ENCODE results near the gene NWD2. TPM values are rescaled to one million over a fixed set of nuclear protein-coding genes. Genes with fewer than 3 reads are reported as not detected.

NWD2 gene
- total and polyA plus RNA-seq, 9 of the 15 experiments (the other 6 are each of a cell fraction or from before 2014, with no cell fraction given), result not detected

DNA sequence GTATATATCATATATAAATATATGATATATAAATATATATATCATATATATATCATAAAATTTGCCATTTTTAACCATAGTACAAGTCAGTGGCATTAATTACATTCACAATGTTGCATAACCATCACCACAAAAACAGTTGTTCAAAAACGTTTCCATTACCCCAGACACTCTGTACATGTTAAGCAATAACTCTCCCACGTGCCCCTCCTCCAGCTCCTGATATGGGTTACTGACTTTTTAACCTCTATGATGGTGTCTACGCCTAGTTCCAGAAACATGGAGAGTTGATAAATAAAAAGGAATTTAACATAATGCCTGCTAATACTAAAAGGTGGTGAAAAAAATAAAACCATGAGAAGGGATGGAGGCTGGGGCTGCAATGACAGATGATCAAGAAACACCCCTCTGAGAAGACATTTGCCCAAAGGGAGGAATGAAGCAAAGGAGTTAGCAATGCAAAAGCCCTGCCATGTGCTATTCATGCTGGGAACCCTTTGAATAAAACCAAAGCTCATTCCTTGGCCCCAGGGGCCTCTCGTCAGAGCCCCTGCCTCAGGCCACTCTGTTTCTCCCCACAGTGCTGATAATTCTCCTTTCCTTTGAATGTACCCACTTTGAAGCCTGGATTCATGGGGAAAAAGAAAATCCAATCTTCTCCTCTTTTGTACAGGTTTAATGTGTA, 144.3 kb downstream of the NWD2 start:
- no peak for FAIRE-seq

More for the DNA sequence above, 144.3 kb downstream of the NWD2 start:
- WGBS (ENCODE audit: insufficient coverage, low coverage, missing lambda C conversion rate), result 1% methylated on average over 4 of the region's 4 CpGs
- ATAC-seq (no peak), DNase-seq (ENCODE audit: extremely low read depth in 1 of 4, low spot score in 3 of 4) (no peak)
- Histone ChIP-seq H3K27ac (ENCODE audit: extremely low read depth, low read depth, low read length) (no peak overlapping the region), H3K79me2 (ENCODE audit: control insufficient read depth, insufficient read depth, low read length) (no peaks in the 10 kb centered on the region), H3K9me3 (replicated peaks; ENCODE audit: control insufficient read depth, insufficient read depth, low read depth, low read length) (no peaks in the 10 kb centered on the region), H3K4me2 (ENCODE audit: insufficient read depth, low read length) (no peak overlapping the region), H3K4me3 (no peak overlapping the region), H3K9ac (ENCODE audit: insufficient read depth in 1 of 2, low read depth in 2 of 2, low read length in 2 of 2) (no peak overlapping the region), H3K27me3 (ENCODE audit: control insufficient read depth in 2 of 2, insufficient read depth in 2 of 2, low read length in 2 of 2) (no peaks in the 10 kb centered on the region), H3K36me3 (ENCODE audit: control insufficient read depth, insufficient read depth, low read length) (no peaks in the 10 kb centered on the region), H3K4me1 (replicated peaks in 1 of 2; ENCODE audit: control insufficient read depth in 2 of 2, insufficient read depth in 2 of 2, low read length in 2 of 2) (no peaks in the 10 kb centered on the region), H4K20me1 (replicated peaks; ENCODE audit: control insufficient read depth, insufficient read depth, low read length) (no peaks in the 10 kb centered on the region), H3K9me1 (ENCODE audit: control insufficient read depth, insufficient read depth, low read length) (no peaks in the 10 kb centered on the region), H2AFZ (ENCODE audit: low read depth, low read length) (no peak overlapping the region)
- in situ Hi-C loops (cut with MboI), result loop anchor here (25.0 kb wide), 1 partner anchor 1027 kb away; no protein-coding TSS in a partner anchor
- POLR2A ChIA-PET, result no interaction called here
- no TSS peak for BruUV-seq (replicated peaks)
- TF ChIP-seq CREB5 (CRISPR knock-in tag; IDR thresholded peaks at IDR 0.05), result no peak
- no peak for TF ChIP-seq CSDE1 (IDR thresholded peaks at IDR 0.05)
- TF ChIP-seq RAD21 (CRISPR knock-in tag; conservative IDR thresholded peaks at IDR 0.05 in 1 of 2, IDR thresholded peaks at IDR 0.05 in 1 of 2), result no peak
- TF ChIP-seq ADNP (tag; IDR thresholded peaks at IDR 0.05), result no peak
- TF ChIP-seq ETS2 (tag; IDR thresholded peaks at IDR 0.05; ENCODE audit: borderline replicate concordance, poor library complexity, severe bottlenecking), result no peak
- TF ChIP-seq DMBX1 (CRISPR knock-in tag; IDR thresholded peaks at IDR 0.05; ENCODE audit: borderline replicate concordance), result no peak
- no peak for TF ChIP-seq USF1 (CRISPR knock-in tag; IDR thresholded peaks at IDR 0.05)
- TF ChIP-seq MAFK (IDR thresholded peaks at IDR 0.05; ENCODE audit: low read length), result no peak
- TF ChIP-seq TARDBP (IDR thresholded peaks at IDR 0.05), result no peak
- no peak for TF ChIP-seq KAT7 (CRISPR knock-in tag; IDR thresholded peaks at IDR 0.05; ENCODE audit: borderline replicate concordance)
- TF ChIP-seq RCOR1 (IDR thresholded peaks at IDR 0.05; ENCODE audit: borderline replicate concordance in 1 of 2, low read depth in 2 of 2, low read length in 2 of 2), result no peak
- TF ChIP-seq, protein P1, sequence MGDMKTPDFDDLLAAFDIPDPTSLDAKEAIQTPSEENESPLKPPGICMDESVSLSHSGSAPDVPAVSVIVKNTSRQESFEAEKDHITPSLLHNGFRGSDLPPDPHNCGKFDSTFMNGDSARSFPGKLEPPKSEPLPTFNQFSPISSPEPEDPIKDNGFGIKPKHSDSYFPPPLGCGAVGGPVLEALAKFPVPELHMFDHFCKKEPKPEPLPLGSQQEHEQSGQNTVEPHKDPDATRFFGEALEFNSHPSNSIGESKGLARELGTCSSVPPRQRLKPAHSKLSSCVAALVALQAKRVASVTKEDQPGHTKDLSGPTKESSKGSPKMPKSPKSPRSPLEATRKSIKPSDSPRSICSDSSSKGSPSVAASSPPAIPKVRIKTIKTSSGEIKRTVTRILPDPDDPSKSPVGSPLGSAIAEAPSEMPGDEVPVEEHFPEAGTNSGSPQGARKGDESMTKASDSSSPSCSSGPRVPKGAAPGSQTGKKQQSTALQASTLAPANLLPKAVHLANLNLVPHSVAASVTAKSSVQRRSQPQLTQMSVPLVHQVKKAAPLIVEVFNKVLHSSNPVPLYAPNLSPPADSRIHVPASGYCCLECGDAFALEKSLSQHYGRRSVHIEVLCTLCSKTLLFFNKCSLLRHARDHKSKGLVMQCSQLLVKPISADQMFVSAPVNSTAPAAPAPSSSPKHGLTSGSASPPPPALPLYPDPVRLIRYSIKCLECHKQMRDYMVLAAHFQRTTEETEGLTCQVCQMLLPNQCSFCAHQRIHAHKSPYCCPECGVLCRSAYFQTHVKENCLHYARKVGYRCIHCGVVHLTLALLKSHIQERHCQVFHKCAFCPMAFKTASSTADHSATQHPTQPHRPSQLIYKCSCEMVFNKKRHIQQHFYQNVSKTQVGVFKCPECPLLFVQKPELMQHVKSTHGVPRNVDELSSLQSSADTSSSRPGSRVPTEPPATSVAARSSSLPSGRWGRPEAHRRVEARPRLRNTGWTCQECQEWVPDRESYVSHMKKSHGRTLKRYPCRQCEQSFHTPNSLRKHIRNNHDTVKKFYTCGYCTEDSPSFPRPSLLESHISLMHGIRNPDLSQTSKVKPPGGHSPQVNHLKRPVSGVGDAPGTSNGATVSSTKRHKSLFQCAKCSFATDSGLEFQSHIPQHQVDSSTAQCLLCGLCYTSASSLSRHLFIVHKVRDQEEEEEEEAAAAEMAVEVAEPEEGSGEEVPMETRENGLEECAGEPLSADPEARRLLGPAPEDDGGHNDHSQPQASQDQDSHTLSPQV (IDR thresholded peaks at IDR 0.05), result no peak
- intact Hi-C loops (cut with micrococcal nuclease), result loop anchor here (10.0 kb wide), 1 partner anchor 324 kb away; no protein-coding TSS in a partner anchor
- CTCF ChIA-PET (ENCODE audit: low intra/inter-chr PET ratio), result no interaction called here
